ENCODE data around the gene BCAS3.

DNA sequence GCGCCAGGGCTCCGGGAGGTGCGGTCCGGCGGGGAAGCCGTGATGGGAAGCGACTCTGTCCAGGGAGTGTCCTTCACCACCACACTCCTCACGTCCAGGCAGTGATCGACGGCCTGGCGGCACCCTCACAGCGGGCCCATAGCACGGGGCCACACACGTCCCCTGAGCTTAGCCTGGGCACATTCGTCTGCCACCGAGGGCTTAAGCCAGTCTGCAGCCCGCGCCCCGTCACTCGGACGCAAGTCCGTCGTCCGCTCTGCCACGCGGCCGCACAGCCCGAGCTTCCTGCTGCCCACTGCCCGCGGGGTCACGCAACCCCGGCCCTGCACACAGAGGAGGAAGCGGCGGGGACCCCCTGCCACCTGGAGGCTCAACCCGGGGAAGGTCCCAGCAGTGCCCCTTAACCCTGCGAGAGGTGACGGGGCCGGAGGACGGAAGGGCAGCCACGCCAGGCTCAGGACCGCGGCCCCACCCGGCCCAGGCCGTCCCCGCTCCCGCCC, 719.0 kb downstream of the BCAS3 start:
- no peak for TF ChIP-seq CTCF (conservative IDR thresholded peaks at IDR 0.05; ENCODE audit: low read depth, low read length)
- peak; percentile 95 for TF ChIP-seq EZH2 (IDR thresholded peaks at IDR 0.05; ENCODE audit: borderline replicate concordance, low read depth, low read length, poor library complexity, severe bottlenecking)

Measured in A673 (cell line).